HG03039 (cell line): ENCODE results near the gene PIGU.

ENCODE experiments used
- ATAC-seq: cut with Tn5 transposase; IDR thresholded peaks from one replicate; pipeline ENCODE4 v1.9.1; 2021; ENCODE audit warnings: mild to moderate bottlenecking, moderate library complexity; ENCODE audit not compliant: unreplicated experiment

PIGU gene

DNA sequence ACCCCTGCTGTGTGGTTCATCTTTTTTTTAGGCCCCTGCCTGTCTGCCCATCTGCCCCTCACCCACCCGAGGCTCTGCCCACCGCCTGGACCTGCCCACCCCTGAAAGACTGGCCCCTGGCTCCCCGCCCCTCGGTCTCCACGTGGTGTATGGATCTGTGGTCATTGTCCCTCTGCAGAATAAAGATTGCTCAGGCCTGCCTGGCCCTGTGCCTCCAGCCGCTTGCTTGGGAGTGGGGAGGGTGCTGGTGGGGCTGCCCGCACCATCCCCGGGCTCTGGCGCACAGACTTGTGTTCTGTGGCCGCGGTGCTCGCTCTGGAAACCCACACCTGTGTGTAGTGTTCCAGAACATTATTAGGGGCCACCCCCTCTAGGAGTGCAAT, 116.8 kb downstream of the PIGU start:
- ATAC-seq = no peak

DNA sequence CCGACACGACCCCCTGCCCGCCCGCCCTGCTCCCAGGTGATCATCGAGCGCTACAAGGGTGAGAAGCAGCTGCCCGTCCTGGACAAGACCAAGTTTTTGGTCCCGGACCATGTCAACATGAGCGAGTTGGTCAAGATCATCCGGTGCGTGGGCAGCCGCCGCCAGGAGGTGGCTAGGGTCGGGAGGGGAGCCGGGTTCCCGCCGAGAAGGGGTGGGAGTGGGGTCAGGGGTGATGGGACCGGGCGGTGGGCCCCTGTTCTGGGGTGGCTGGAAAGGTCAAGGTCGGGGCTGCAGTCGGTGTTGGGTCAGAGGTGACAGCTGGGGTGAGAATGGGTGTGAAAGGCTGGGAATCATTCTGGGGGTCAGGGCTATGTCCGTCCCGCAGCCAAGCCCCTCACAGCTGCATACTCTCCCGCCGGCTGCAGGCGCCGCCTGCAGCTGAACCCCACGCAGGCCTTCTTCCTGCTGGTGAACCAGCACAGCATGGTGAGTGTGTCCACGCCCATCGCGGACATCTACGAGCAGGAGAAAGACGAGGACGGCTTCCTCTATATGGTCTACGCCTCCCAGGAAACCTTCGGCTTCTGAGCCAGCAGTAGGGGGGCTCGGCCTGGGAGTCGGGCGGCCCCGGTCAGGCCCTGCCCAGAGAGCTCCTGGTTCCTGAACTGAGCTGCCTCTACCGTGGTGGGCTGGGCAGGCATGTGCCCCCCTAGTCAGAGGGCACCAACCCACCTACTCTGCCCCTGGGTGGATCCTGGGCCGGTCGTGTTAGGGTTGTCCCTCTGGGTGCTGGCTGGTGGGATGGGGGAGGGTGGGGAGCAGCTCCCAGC, 117.4 kb downstream of the PIGU start:
- ATAC-seq = no peak

- ATAC-seq = no peak
Observed at GRCh38 chr20:34558320-34559218, 118.3 kb downstream of the PIGU start, which contains the start of gene MAP1LC3A. Gene MAP1LC3A, plus strand, starts transcription at chr20:34558718. Its CDS starts 151 bp downstream, at chr20:34558869.

DNA sequence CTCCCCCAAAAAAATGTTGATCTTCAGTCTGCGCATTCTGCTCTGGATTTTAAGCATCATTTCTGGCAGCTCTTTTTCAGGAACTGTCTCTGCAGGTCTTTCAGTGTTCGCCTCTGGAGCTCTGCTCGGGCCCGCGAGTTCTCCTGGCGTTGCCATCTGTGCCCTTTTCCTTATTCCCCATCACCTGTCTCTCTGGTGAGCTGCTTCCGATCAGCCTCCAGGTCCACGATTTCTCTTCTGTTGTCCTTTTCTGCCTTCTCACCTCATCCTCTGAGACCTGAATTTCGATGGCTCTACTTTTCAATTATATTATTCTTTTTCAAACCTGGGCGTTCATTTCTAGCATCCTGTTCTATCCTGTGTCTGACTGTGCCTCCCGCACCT, 119.0 kb downstream of the PIGU start:
- no peak for ATAC-seq

DNA sequence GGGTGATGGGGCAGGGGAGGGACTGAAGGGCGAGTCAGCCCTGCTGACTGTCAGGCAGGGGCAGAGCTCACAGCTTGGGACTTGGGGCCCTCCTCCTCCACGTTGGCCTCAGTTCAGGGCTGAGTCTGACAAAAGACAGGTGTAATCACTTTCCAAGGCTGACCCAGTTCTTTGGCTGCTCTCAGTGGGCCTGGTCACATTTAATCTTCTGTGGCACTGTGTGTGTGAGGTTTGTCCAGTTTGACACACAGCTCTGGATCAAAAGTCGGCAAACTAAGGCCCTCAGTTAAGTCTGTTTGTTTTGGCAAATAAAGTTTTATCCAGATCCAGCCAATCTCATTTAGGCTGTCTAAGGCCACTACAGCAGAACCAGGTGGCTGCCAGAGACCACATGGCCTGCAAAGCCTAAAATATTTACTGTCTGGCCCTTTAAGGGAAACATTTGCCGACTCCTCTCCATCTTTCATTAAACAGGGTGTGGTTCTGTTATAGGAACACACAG, 123.5 kb downstream of the PIGU start:
- ATAC-seq = no peak

DNA sequence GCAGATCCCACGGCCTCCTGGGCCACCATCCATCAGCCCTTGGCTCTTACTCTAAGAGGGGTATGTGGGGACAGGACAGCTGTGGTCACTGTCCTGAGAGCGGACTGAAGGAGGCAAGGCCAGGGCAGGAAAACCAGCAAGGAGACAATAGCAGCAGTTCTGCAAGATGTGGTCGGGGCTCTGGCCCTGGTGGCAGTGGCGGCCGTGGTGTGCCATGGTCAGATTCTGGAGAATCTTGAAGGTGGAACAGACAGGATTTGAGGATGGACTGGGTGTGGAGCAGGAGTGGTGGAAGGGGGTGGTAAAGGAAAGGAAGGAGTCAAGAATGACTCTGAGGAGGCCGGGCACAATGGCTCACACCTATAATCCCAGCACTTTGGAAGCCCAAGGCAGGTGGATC, 124.3 kb downstream of the PIGU start:
- no peak for ATAC-seq

DNA sequence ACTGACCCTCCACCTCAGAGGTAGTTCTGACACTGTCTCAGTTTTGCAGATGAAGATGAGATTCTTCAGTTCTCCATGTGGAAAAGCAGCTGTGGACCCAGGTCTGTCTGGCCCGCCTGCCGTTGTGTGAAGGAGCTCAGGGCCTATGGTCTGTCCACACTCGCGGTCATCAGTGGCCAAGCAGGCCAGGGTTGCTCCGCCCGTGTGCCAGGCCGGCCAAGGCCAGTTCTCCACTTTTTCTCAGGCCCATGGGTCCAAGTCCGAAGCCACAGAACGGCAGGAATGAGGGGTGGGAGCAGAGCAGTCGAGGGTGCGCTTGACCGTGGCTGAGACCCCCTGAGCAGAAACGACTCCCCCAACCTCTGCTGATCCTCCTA, 127.0 kb downstream of the PIGU start:
- ATAC-seq = no peak

DNA sequence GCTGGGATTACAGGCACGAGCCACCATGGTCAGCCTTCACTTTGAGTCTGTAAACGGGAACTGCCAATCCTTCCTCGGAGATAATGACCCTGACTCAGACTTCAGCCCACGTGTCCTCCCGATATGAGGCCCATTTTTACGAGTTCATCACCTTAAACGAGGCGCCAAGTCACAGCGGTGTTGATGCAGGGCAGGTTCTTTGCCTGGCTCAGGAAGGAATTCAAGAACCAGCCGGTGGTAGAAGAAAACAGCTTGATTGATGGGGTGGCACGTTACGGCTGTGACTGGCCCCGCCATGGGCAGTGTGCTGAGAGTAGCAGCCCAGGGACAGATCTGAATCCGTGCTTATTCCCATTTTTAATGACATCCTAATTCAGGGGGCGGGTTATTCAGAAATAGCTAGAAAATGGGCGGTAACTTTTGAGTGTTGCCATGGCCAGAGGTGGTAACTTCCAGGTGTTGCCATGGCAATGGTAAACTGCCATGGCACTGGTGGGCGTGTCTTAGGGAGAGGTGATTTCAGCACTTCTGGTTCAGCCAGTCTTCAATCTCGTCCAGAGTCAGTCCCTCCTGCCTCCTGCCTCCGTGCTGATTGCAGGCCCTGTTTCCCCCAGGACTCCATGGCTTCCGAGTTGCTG, 127.5 kb downstream of the PIGU start:
- no peak for ATAC-seq

DNA sequence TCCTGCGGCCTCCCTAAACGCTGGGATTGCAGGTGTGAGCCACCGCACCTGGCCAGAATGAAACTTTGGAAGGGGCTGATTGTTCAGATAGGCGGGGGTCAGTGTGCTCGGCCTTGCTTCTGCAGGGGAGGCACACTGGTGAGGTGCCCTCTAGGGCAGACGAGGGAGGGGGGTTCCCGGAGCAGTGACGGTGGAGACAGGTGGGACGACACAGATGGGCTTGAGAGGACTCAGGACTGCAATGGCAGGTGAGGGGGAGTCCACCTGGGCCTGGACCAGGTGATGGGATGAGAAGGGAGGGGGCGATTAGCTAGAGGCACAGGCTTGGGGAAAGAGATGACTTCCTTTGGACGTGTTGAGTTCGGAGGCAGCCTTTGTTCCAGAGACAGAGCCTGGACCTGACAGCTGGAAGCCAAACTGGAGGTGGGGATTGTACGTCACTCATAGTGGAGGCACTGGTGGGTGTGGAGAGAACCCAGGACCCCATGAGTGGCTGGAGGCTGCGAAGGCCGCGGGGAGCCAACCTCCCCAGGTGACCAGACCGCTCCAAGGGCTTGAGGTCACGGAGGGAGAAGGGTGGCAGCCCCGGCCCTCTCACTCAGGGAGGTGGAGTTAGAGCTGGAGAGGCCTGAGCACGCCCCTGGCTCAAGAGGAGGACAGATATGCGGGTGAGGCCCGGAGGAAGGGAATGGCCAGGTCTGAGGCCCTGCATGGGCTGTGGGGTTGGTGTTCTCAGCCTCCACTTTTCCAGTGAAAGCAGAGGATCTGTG, 128.9 kb downstream of the PIGU start:
- no peak for ATAC-seq

DNA sequence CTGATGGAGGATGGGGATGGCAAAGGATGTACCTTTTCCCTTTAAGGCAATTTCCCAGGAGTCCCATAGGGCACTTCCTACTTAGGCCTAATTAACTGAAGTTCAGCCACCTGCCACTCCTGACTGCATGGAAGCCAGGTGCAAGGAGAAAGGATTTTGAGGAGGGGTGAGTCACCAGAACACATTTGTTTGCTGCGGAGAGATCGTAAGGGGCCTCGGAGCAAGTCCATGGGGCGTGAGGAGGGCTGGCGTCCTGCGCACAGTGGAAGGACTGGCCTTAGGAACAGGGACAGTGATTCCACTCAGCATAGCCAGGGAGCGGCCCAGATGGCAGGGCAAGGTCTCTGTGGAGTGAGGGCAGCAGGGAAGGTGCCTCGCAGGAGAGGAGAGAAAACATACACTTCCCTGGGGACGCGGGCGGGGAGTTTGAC, 130.1 kb downstream of the PIGU start:
- ATAC-seq = no peak

DNA sequence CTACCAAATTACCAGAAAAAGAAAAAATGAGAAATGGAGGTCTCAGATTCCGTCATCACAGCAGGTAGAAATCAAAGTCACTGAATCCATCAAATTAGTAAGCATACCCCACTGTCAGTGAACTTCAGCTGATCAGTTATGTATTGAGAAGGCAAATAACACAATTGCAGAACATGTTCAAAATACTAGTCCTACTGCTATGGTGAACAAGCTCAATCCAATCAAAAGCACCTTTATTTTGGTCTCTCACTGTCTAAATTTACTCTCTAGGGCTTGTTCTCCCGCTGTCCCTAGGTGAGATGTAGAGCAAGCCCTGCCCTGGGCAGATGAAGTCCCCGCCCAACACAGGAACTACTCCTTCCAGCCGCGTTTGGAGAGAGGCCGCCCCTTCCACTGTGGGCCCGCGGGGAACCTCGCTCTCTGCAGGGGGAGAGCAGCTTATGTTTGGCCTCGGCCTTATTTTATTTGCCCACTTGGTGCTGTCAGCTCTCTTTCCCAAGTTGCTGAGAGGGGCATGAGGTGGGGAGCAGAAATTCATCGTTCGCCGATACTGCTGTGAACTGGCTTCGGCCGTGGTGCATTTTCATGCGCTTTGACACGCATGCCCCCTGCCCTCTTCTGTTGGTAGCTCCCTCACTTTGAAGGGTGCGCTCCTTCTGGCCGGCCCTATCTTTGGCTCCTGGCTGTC, 132.6 kb downstream of the PIGU start:
- ATAC-seq = no peak

DNA sequence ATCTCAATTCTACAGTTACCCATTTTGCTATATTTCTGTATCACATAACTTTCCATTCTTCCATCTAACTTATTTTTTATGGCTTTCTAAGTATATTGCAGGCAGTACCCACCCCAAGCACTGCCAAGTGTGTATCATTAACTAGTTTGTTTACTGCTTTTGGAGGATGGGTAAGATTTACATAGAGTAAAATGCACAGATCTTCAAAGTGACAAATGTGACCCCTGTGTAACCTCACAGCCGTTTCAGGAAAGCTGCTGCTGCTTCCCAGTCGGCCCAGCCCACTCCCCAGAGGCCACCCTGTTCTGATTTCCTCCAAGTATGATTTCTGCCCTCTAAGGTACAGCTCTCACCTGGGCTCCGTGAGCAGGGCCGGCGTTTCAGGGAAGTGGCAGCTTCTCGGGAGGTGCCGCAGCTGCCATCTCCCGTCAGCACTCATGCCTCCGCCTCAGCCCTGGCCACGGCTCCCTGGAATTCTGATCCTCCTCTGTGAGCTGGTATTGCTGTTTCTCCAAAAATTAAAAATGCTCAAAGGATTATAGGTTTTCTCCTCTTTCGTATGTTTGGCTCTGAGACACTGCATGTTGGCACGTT, 133.3 kb downstream of the PIGU start:
- ATAC-seq = no peak

GRCh38 chr20:34542439-34542838, 134.5 kb downstream of the PIGU start:
- ATAC-seq = no peak

GRCh38 chr20:34541917-34542316, 135.0 kb downstream of the PIGU start:
- no peak for ATAC-seq

GRCh38 chr20:34541264-34541901, 135.5 kb downstream of the PIGU start:
- no peak for ATAC-seq

DNA sequence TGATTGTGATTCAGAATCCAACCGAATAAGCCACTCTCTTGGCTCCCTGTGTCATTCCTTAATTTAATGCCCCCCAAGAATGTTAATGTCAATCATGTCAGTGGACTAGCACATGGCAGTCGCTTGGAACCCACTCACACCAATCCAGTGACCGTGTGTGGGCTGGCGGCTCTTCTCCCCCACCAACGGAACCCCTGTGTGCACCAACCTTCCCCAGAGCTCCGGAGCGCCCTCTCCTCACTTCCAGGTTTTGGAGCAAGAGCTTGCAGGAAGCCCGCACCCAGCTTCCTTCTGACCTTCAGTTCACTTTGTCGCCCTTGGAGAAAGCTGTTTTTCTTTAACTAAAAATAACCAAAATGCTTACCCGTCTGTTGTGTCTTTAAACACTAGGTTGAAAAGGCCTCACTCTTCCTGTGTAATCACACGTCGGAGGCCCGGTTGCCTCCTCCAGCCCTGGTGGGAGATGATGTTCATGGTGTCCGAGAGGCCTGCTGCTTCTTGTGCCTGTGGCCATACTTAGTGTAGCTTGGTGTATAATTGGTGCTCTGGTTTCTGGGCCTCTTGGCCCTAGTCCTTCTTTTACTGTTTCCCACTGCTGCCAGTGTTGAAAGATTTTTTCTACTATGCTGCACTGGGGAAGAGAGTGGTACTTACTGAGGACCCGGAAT, 136.2 kb downstream of the PIGU start:
- ATAC-seq = no peak

DNA sequence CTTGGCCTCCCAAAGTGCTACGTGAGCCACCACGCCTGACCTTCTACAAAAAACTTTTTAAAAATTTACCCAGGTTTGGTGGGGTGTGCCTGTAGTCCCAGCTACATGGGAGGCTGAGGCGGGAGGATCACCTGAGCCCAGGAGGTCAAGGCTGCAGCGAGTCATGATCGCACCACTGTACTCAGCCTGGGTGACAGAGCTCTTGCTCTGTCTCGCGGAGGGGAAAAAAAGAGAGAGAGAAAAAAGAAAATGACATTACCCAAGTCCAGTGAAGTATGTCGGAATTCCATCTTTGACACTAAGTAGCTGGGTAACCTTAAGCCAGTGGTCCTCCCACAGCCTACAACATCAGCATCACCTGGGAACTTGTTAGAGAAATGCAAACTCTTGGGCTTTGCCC, 137.1 kb downstream of the PIGU start:
- no peak for ATAC-seq

GRCh38 chr20:34538671-34539123, 138.2 kb downstream of the PIGU start:
- ATAC-seq = no peak
